HG03103 (cell line): ENCODE data around the gene COA6.

Experiments
- ATAC-seq: cut with Tn5 transposase; IDR thresholded peaks from one replicate; pipeline ENCODE4 v1.9.1; 2021; ENCODE audit warnings: low read depth; ENCODE audit not compliant: unreplicated experiment

The COA6 gene

DNA sequence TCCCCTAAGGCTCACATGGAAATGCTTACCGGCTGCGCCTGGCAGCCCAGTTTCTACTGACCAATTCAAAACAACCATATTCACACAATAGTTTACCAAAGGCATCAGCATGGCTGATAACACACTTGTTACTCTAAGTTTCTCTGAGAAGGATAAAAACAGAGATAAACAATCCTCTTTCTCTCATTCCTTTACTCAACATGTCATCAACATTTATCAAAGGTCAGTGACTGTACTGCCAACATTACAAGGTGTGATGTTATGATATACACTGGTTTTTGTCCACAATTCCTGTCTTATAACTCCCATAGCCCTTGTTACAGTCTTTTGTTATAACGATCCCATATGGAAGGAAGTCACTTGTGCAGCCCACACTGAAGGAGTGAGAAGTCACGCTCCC is 33.6 kb downstream of the COA6 start:
- ATAC-seq, result no peak

DNA sequence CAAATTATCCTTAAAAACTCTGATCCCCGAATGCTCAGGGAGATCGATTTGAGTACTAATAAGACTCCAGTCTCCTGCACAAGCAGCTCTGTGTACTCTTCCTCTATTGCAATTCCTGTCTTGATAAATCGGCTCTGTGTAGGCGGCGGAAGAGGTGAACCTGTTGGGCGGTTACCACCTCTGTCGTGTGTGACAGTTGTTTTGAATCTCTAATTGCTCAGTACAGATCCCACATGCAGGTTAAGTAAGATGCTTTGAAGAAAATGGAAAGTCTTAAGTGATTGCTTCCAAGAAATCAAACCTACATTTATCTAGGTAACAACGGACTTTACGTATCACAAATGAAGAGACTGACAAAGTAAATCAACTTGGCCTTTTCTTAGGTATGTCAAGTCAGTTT is 35.5 kb downstream of the COA6 start:
- ATAC-seq, result no peak

GRCh38 chr1:234409328-234409727 is 36.1 kb downstream of the COA6 start:
- ATAC-seq, result no peak

- no peak for ATAC-seq
These were observed 39.6 kb downstream of the COA6 start for GRCh38 chr1:234412830-234413229.

DNA sequence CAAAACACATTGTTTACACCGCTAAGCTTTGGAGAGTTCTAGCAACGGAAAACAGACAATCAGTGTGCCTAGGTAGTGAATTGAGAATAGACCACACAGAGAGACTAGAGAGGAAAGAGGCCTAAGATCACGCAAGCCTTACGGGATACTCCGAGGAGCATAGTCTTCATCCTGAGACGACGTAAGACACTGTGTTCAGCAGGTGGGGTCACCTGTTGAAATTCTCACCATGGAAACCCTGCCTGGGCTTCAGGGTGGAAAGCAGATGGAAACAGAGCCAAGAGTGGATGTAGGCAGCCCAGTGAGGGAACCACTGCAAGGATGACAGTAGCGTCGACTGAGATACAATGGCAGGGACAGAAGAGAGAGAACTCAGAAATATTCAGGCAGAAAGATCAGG is 40.2 kb downstream of the COA6 start:
- no peak for ATAC-seq

DNA sequence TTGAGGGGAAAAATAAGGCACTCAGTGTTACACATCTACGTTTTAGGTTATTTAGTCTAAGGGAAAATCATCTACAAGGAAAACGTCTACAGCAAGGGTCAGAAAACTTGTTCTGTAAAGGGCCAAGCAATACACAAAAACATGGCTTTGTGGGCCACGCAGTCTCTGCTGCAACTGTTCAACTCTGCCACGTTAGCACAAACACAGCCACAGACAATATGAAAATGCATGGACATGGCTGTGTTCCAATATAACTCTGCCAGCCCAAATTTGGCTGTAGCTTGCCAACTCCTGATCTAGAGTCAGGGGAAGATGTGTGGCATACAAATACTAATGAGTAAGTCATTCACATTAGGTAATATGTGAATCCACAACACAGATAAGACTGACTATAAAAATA is 40.7 kb downstream of the COA6 start:
- ATAC-seq, result no peak

- no peak for ATAC-seq
These were observed 54.8 kb downstream of the COA6 start for GRCh38 chr1:234427950-234428646.

GRCh38 chr1:234429434-234429806 is 56.2 kb downstream of the COA6 start:
- no peak for ATAC-seq

- ATAC-seq, result no peak
These were observed 57.4 kb downstream of the COA6 start for GRCh38 chr1:234430691-234431090.

- no peak for ATAC-seq
These were observed 58.0 kb downstream of the COA6 start for GRCh38 chr1:234431255-234431654.

DNA sequence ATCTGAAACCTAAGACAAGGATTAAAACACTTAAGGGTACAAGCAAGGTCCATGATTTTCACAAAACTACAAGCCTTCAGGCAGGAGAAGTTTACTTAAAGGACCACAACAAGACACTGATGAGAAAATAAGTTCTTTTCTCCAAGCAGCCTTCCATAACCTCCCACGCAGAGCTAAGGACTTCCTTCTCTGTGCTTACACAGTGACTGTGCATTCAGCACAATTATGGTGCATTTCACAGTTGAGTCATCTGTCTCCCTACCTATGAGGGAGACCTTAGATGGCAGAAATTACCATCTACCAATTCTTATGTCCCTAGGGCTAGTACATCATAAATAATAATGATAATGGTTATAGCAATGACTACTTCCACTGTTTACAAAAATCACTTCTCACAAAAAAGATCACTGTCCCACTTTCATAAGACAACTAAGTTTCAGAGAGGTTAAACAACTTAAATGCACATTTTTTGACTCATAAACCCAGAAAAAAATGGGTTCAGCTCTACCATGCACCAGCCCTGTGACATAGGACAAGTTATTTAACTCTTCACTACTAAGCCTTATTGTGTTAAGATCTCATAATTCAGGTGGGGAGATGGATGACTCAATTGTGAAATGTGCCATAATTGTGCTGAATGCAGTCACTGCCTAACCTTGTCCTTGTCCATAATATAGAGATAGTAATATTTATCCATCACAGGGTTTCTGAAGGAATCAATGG is 60.5 kb downstream of the COA6 start:
- peak; percentile 63 for ATAC-seq
